Testis (tissue), 2 donors: ENCODE results near the gene TNNI3K.

Experiments used
- POLR2A ChIP-seq: fragments of 450-650 bp; IDR thresholded peaks from one replicate; pipeline ENCODE4 v1.6.1; 2017; ENCODE audit warnings: antibody characterized with exemption, mild to moderate bottlenecking, moderate library complexity
- TF ChIP-seq, protein P1 (sequence below), 3 experiments: fragments of 450-650 bp in 2 of 3; fragments of 200-600 bp in 1 of 3; sonication (generic) in 1 of 3; IDR thresholded peaks; one replicate each; pipeline ENCODE4 v1.5.1; 2016 to 2019; ENCODE audit warnings: antibody characterized with exemption in 3 of 3, mild to moderate bottlenecking in 2 of 3, moderate library complexity in 1 of 3

DNA sequence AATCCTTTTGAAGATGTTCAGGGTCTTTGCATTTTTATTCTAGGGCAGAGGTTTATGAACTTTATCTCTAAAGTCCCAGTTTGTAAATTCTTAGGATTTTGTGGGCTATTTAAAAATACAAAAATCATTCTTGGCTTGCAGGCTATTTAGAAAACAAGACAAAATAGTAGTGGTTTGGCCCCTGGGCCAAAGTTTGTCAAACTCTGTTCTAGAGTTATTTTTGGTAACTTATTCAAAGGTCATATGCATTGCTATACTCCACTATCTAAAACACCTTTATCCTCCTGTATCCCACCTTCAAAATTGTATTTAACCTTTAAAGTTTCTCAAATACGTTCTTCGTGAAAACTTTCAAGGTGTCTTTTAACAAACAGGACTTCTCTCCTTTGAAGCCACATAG lies 352.7 kb downstream of the TNNI3K start:
- no peak for TF ChIP-seq POLR2A
- TF ChIP-seq, protein P1, sequence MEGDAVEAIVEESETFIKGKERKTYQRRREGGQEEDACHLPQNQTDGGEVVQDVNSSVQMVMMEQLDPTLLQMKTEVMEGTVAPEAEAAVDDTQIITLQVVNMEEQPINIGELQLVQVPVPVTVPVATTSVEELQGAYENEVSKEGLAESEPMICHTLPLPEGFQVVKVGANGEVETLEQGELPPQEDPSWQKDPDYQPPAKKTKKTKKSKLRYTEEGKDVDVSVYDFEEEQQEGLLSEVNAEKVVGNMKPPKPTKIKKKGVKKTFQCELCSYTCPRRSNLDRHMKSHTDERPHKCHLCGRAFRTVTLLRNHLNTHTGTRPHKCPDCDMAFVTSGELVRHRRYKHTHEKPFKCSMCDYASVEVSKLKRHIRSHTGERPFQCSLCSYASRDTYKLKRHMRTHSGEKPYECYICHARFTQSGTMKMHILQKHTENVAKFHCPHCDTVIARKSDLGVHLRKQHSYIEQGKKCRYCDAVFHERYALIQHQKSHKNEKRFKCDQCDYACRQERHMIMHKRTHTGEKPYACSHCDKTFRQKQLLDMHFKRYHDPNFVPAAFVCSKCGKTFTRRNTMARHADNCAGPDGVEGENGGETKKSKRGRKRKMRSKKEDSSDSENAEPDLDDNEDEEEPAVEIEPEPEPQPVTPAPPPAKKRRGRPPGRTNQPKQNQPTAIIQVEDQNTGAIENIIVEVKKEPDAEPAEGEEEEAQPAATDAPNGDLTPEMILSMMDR (IDR thresholded peaks at IDR 0.05), result no peak
